ENCODE measurements around the gene WNT3. TPM values are rescaled to one million over a fixed set of nuclear protein-coding genes. Genes with fewer than 3 reads are reported as not detected.
"Not testable (repeated sequence)": the region's sequence is repeated elsewhere in the genome, so short reads cannot be mapped to it uniquely, and the experiment has no call there.

Gene WNT3
- total RNA-seq, 4 donors from 2014 or later = 0.46 to 0.90 TPM; not detected in 2

DNA sequence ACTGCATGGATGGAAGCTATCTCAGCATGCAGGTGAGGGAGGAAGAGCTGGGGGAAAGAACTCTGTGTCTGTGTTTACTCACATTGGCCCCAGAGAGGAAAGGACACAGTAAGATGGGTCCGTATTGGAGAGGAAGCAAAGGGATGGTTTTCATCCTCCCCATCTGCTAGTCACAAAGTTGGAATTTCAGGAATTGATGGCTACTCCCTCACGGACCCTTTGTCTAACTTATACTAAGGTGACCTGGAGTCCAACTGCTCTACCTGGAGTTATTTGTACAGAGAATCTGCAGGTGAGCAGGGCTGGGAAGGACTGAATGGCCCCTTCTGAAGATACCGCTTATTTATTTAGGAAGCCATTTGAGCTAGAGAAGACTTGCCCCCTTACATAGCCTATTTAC lies 55.1 kb downstream of the WNT3 start:
- H3K36me3 ChIP-seq = no peaks in the 10 kb centered on the region

DNA sequence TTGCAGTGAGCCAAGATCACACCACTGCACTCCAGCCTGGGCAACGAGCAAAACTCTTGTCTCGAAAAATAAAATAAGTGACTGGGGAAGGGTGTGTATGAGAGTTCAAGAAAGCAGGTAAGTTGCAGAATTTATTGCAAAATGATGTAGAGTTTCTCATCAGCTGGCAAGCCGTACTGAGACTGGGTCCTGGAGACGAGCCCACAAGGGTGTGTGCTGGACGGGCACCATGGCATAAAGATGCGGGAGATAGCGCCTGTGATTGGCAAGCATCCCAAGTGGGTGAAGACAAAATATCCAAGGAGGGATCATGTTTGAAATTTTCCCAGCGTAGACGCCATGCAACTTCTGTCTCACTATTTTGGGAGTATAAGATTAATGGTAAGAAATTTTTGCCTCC lies 59.4 kb downstream of the WNT3 start:
- Histone ChIP-seq H3K27ac (no peak overlapping the region), H3K4me1 (no peaks in the 10 kb centered on the region), H3K4me3 (no peak overlapping the region), H3K9me3 (no peaks in the 10 kb centered on the region), H3K27me3 (no peaks in the 10 kb centered on the region), H3K36me3 (no peaks in the 10 kb centered on the region)
- TF ChIP-seq POLR2A (IDR thresholded peaks at IDR 0.05) = no peak
- TF ChIP-seq, protein P1, sequence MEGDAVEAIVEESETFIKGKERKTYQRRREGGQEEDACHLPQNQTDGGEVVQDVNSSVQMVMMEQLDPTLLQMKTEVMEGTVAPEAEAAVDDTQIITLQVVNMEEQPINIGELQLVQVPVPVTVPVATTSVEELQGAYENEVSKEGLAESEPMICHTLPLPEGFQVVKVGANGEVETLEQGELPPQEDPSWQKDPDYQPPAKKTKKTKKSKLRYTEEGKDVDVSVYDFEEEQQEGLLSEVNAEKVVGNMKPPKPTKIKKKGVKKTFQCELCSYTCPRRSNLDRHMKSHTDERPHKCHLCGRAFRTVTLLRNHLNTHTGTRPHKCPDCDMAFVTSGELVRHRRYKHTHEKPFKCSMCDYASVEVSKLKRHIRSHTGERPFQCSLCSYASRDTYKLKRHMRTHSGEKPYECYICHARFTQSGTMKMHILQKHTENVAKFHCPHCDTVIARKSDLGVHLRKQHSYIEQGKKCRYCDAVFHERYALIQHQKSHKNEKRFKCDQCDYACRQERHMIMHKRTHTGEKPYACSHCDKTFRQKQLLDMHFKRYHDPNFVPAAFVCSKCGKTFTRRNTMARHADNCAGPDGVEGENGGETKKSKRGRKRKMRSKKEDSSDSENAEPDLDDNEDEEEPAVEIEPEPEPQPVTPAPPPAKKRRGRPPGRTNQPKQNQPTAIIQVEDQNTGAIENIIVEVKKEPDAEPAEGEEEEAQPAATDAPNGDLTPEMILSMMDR (IDR thresholded peaks at IDR 0.05) = no peak
- no peak for DNase-seq
- intact Hi-C loops (cut with DNase I; ENCODE audit: low total_unique reads) = no loop called here

More for the DNA sequence above, 55.1 kb downstream of the WNT3 start:
- H3K9me3 ChIP-seq = no peaks in the 10 kb centered on the region
- no peak overlapping the region for H3K4me3 ChIP-seq
- intact Hi-C loops (cut with DNase I; ENCODE audit: low total_unique reads) = no loop called here
- no peak for DNase-seq
- no peaks in the 10 kb centered on the region for H3K27me3 ChIP-seq
- no peaks in the 10 kb centered on the region for H3K4me1 ChIP-seq
- H3K27ac ChIP-seq = no peak overlapping the region
- no peak for TF ChIP-seq POLR2A (IDR thresholded peaks at IDR 0.05)
- TF ChIP-seq, protein P1 (IDR thresholded peaks at IDR 0.05) = no peak

DNA sequence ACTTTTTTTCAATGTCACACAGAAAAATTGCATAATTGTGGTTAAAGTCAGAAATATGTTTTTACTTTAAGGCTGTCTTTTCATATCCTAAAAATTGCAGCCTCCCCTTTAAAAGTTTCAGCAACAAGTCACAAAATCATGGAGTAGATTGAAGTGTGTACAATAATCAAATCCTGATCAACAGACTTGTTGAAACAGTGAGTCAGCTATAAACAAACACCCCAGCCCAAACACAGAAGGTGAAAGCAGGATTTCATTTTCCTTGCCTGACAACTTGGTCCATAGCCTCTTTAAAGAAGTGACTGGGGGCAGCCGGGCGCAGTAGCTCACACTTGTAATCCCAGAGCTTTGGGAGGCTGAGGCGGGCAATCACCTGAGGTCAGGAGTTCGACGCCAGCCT lies 59.9 kb downstream of the WNT3 start:
- H3K9me3 ChIP-seq = no peaks in the 10 kb centered on the region
- H3K27me3 ChIP-seq = no peaks in the 10 kb centered on the region
- TF ChIP-seq, protein P1 (IDR thresholded peaks at IDR 0.05) = no peak
- TF ChIP-seq POLR2A (IDR thresholded peaks at IDR 0.05) = no peak
- no peaks in the 10 kb centered on the region for H3K4me1 ChIP-seq
- no peak for DNase-seq
- H3K27ac ChIP-seq = no peak overlapping the region
- no peak overlapping the region for H3K4me3 ChIP-seq
- H3K36me3 ChIP-seq = no peaks in the 10 kb centered on the region
- intact Hi-C loops (cut with DNase I; ENCODE audit: low total_unique reads) = no loop called here

DNA sequence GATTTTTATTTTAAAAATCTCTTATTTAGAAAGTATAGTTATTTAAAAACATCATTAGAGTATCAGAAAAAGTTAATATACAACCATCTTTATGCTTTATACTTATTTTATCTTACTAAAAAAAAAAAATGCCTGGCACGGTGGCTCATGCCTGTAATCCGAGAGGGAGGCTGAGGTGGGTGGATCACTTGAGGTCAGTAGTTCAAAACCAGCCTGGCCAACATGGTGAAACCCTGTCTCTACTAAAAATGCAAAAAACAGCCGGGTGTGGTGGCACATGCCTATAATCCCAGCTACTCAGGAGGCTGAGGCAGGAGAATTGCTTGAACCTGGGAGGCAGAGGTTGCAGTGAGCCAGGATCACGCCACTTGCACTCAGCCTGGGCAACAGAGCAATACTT lies 60.9 kb downstream of the WNT3 start:
- H3K36me3 ChIP-seq; H3K27me3 ChIP-seq; DNase-seq; intact Hi-C loops (cut with DNase I; ENCODE audit: low total_unique reads); H3K4me1 ChIP-seq; H3K4me3 ChIP-seq; H3K27ac ChIP-seq; H3K9me3 ChIP-seq: not testable (repeated sequence)

DNA sequence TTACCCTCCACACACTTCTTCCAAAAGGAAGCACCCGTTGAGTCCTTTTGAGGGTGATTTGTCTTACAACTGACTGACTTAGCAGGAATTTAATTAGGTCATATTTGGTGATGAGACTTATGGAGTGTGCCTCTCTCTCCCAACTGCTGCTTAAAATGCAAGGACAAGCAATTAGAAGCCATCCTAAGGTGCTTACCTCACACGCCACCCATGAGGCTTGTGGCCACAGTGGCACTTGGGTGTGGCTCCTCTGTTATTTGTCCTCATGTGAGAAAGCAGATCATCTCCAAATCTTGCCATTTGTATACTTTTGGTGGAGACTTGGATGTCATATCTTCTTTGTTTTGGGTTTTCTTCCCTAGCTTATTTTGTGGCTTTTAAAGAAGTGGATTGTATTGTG lies 61.6 kb downstream of the WNT3 start:
- TF ChIP-seq, protein P1 (IDR thresholded peaks at IDR 0.05) = no peak
- no peak for TF ChIP-seq POLR2A (IDR thresholded peaks at IDR 0.05)
- DNase-seq = no peak
- Histone ChIP-seq H3K4me3 (no peak overlapping the region), H3K9me3 (no peaks in the 10 kb centered on the region), H3K36me3 (no peaks in the 10 kb centered on the region), H3K4me1 (no peaks in the 10 kb centered on the region), H3K27me3 (no peaks in the 10 kb centered on the region), H3K27ac (no peak overlapping the region)
- intact Hi-C loops (cut with DNase I; ENCODE audit: low total_unique reads) = no loop called here

DNA sequence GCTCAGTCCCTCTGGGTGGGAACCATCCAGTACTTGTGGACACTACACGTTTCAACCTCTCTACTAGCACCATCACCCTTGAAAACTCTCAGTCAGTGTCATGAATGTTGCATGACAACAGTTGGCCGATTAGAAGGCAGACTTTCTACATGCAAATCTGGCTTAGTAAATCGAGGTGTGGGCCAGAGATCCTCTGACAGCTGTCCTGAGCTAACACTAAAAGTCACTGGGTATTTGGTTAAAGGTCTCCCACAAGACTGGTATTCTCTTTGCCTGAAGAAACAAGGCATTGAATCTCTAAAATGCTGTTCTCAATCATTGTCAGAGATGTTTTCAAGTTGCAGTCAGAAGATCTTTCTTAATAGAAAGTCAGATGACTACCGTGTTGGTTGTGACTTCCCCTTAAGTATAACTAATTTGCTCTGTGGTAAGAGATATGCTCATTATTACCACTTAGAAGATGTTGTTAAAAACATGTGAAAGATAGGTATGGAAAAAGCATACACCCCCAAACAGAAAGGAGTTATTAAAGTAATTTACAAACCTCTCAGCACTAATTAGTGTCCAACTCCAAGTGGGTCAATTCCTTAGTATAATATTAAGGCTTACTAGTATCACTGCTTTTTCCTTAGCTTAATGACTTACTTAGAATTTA lies 62.3 kb downstream of the WNT3 start:
- no peak for TF ChIP-seq POLR2A (IDR thresholded peaks at IDR 0.05)
- TF ChIP-seq, protein P1 (IDR thresholded peaks at IDR 0.05) = no peak
- H3K36me3 ChIP-seq = no peaks in the 10 kb centered on the region
- H3K4me1 ChIP-seq = no peaks in the 10 kb centered on the region
- no peak overlapping the region for H3K27ac ChIP-seq
- no peak for DNase-seq
- H3K4me3 ChIP-seq = no peak overlapping the region
- no peaks in the 10 kb centered on the region for H3K27me3 ChIP-seq
- intact Hi-C loops (cut with DNase I; ENCODE audit: low total_unique reads) = no loop called here
- H3K9me3 ChIP-seq = no peaks in the 10 kb centered on the region

Data from uterus (tissue), 4 donors.